ENCODE results near the gene SLC30A4.

The SLC30A4 gene

GRCh38 chr15:45449395-45449794, 73.2 kb downstream of the SLC30A4 start:
- no peak for DNase-seq

GRCh38 chr15:45448066-45448915, 74.3 kb downstream of the SLC30A4 start:
- no peak for DNase-seq

GRCh38 chr15:45443645-45444044, 78.9 kb downstream of the SLC30A4 start:
- DNase-seq = no peak

GRCh38 chr15:45442507-45443135, 79.9 kb downstream of the SLC30A4 start:
- DNase-seq = no peak

- peak; percentile 4 for DNase-seq
Observed at GRCh38 chr15:45441686-45442085, 80.9 kb downstream of the SLC30A4 start.

- no peak for DNase-seq
Observed at GRCh38 chr15:45441036-45441435, 81.5 kb downstream of the SLC30A4 start.

- DNase-seq = no peak
Observed at GRCh38 chr15:45439521-45440260, 82.9 kb downstream of the SLC30A4 start.

- DNase-seq = no peak
Observed at GRCh38 chr15:45435124-45435903, 87.2 kb downstream of the SLC30A4 start.

- no peak for DNase-seq
Observed at GRCh38 chr15:45434078-45434567, 88.4 kb downstream of the SLC30A4 start.

- no peak for DNase-seq
Observed at GRCh38 chr15:45431511-45431910, 91.0 kb downstream of the SLC30A4 start.

- DNase-seq = peak; percentile 22
Observed at GRCh38 chr15:45429941-45430792, 92.4 kb downstream of the SLC30A4 start.
